GM23338 (cell line): ENCODE results near the gene TPST2. TPM values are rescaled to one million over a fixed set of nuclear protein-coding genes. Genes with fewer than 3 reads are reported as not detected.
A peak's percentile ranks its signal among the peaks of the same experiment; 100 is the strongest.

ENCODE experiments used
- ATAC-seq: fragments of 200-7000 bp; cut with Tn5 transposase; 3 replicates; pipeline ENCODE4 v1.9.1; 2020
- DNase-seq: peaks from one replicate; pipeline ENCODE4 v3.0.0-alpha.2; 2015; ENCODE audit warnings: low spot score
- H2AFZ ChIP-seq: fragments of 200-600 bp; sonication (generic); 2 replicates; pipeline ENCODE4 v1.8.0; 2016; ENCODE audit warnings: antibody characterized with exemption, mild to moderate bottlenecking, moderate library complexity
- H3F3A ChIP-seq: fragments of 200-600 bp; sonication (generic); replicated peaks from 2 replicates; pipeline ENCODE4 v1.8.0; 2017; ENCODE audit warnings: antibody characterized with exemption, mixed run types, low read depth
- H3K27ac ChIP-seq: fragments of 200-600 bp; sonication (generic); 2 replicates; pipeline ENCODE4 v1.6.1; 2016; ENCODE audit warnings: low read depth
- H3K27me3 ChIP-seq: fragments of 200-600 bp; sonication (generic); 2 replicates; pipeline ENCODE4 v1.8.0; 2016; ENCODE audit warnings: mild to moderate bottlenecking, mixed run types, moderate library complexity; ENCODE audit not compliant: insufficient read depth
- H3K36me3 ChIP-seq: fragments of 200-600 bp; sonication (generic); 2 replicates; pipeline ENCODE4 v1.8.0; 2016; ENCODE audit warnings: mild to moderate bottlenecking; ENCODE audit not compliant: insufficient read depth
- H3K4me1 ChIP-seq: fragments of 200-600 bp; sonication (generic); 2 replicates; pipeline ENCODE4 v1.8.0; 2016; ENCODE audit warnings: mild to moderate bottlenecking, moderate library complexity; ENCODE audit not compliant: insufficient read depth
- H3K4me2 ChIP-seq: fragments of 200-600 bp; sonication (generic); 2 replicates; pipeline ENCODE4 v1.7.1; 2017; ENCODE audit warnings: mixed run types
- H3K4me3 ChIP-seq: fragments of 200-600 bp; sonication (generic); 2 replicates; pipeline ENCODE4 v1.6.1; 2016; ENCODE audit warnings: mixed run types
- H3K79me2 ChIP-seq: fragments of 200-600 bp; sonication (generic); replicated peaks from 2 replicates; pipeline ENCODE4 v1.8.0; 2017; ENCODE audit warnings: mild to moderate bottlenecking; ENCODE audit not compliant: insufficient read depth
- H3K9me2 ChIP-seq: fragments of 200-600 bp; sonication (generic); 2 replicates; pipeline ENCODE4 v1.8.0; 2017; ENCODE audit not compliant: insufficient read depth
- H4K20me1 ChIP-seq: fragments of 200-600 bp; sonication (generic); replicated peaks from 2 replicates; pipeline ENCODE4 v1.8.0; 2017; ENCODE audit warnings: mild to moderate bottlenecking; ENCODE audit not compliant: insufficient read depth
- H3K27ac Mint-ChIP-seq: 2 replicates; pipeline ENCODE4 v1.8.0; 2020; ENCODE audit warnings: inconsistent platforms, mild to moderate bottlenecking, moderate library complexity, mixed read lengths
- H3K27me3 Mint-ChIP-seq: 3 replicates; pipeline ENCODE4 v1.8.0; 2022; ENCODE audit warnings: low read depth, mild to moderate bottlenecking, moderate library complexity, mixed read lengths, inconsistent platforms; ENCODE audit not compliant: insufficient read depth, poor library complexity
- H3K36me3 Mint-ChIP-seq: 3 replicates; pipeline ENCODE4 v1.8.0; 2021; ENCODE audit warnings: low read depth, mild to moderate bottlenecking, inconsistent platforms, moderate library complexity, mixed read lengths
- H3K4me1 Mint-ChIP-seq: 3 replicates; pipeline ENCODE4 v1.8.0; 2020; ENCODE audit warnings: mild to moderate bottlenecking, inconsistent platforms, mixed read lengths
- H3K4me3 Mint-ChIP-seq: 3 replicates; pipeline ENCODE4 v1.8.0; 2021; ENCODE audit warnings: moderate library complexity, mild to moderate bottlenecking, inconsistent platforms, mixed read lengths
- H3K9me3 Mint-ChIP-seq: 3 replicates; pipeline ENCODE4 v1.8.0; 2020; ENCODE audit warnings: moderate library complexity, mild to moderate bottlenecking, inconsistent platforms, mixed read lengths
- EZH2 ChIP-seq: fragments of 200-600 bp; sonication (generic); IDR thresholded peaks from one replicate; pipeline ENCODE4 v1.8.0; 2017; ENCODE audit warnings: antibody characterized with exemption, mild to moderate bottlenecking, low read depth; ENCODE audit not compliant: unreplicated experiment
- EZH2phosphoT487 ChIP-seq: fragments of 200-600 bp; sonication (generic); IDR thresholded peaks from one replicate; pipeline ENCODE4 v1.8.1; 2018; ENCODE audit warnings: antibody characterized with exemption; ENCODE audit not compliant: unreplicated experiment
- JUNB ChIP-seq: IDR thresholded peaks from one replicate; pipeline ENCODE4 v1.6.1; 2016; ENCODE audit warnings: antibody characterized with exemption; ENCODE audit not compliant: unreplicated experiment
- POLR2AphosphoS5 ChIP-seq: IDR thresholded peaks from 2 replicates; pipeline ENCODE4 v1.6.1; 2016; ENCODE audit warnings: antibody characterized with exemption, low read depth
- STAT1 ChIP-seq: IDR thresholded peaks from one replicate; pipeline ENCODE4 v1.6.1; 2016; ENCODE audit warnings: antibody characterized with exemption; ENCODE audit not compliant: unreplicated experiment
- ZNF114 ChIP-seq: fragments of 250-450 bp; sonication (Bioruptor Pico); IDR thresholded peaks from 2 replicates; pipeline ENCODE4 v1.5.0; 2020; ENCODE audit warnings: mild to moderate bottlenecking, moderate library complexity
- ZNF331 ChIP-seq: fragments of 250-450 bp; sonication (Bioruptor Pico); IDR thresholded peaks from 2 replicates; pipeline ENCODE4 v1.5.0; 2020; ENCODE audit warnings: low read depth, mild to moderate bottlenecking, moderate library complexity
- polyA plus RNA-seq: library from polyadenylated mRNA; unstranded; fragments of >200 nt; fragmentation: Nextera tagmentation; extraction: Ambion mirVana; gene quantifications from 2 replicates; pipeline ENCODE4 v1.2.1, GENCODE V29; 2016
- total RNA-seq: library from RNA; depleted of rRNA; stranded (reverse); fragments of >200 nt; shearing (Covaris generic); gene quantifications from 2 replicates; pipeline ENCODE4 v1.2.3, GENCODE V29; 2014
- TF ChIP-seq, protein P1 (sequence below): fragments of 250-450 bp; sonication (Bioruptor Pico); IDR thresholded peaks from 2 replicates; pipeline ENCODE4 v1.5.0; 2020; ENCODE audit warnings: mild to moderate bottlenecking, moderate library complexity
- TF ChIP-seq, protein P2 (sequence below), 2 experiments: fragments of 200-600 bp in 1 of 2; sonication (generic) in 1 of 2; conservative IDR thresholded peaks; 2 replicates each; pipeline versions ENCODE4 v1.5.1 to v1.6.1; 2016 to 2017; ENCODE audit warnings: antibody characterized with exemption in 2 of 2, low read depth in 2 of 2, mild to moderate bottlenecking in 2 of 2, moderate library complexity in 1 of 2
- TF ChIP-seq, protein P3 (sequence below): IDR thresholded peaks from one replicate; pipeline ENCODE4 v1.6.1; 2018; ENCODE audit warnings: antibody characterized with exemption; ENCODE audit not compliant: unreplicated experiment

Gene TPST2
- total and polyA plus RNA-seq, 2 experiments from 2014 or later, result 37.9 to 127 TPM

DNA sequence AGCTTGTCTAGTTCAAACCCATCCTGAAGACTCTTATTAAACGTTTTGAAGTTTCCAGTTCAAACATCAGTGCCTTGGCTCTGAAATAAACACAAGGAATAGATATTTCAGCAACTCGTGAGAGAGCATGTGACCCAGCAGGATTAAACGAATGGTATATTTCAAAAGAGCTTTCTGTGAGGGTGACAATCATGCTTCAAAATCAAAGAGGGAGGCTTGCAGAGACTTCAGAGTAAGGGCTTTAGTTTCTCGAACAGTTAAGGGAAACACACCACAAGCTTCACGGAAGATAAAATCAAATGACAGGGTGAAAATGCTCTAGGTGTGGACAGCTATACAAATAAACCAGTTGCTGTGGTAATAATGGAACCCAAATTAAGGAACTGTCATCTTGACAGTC lies 107.8 kb downstream of the TPST2 start (continued):
- TF ChIP-seq, protein P1, sequence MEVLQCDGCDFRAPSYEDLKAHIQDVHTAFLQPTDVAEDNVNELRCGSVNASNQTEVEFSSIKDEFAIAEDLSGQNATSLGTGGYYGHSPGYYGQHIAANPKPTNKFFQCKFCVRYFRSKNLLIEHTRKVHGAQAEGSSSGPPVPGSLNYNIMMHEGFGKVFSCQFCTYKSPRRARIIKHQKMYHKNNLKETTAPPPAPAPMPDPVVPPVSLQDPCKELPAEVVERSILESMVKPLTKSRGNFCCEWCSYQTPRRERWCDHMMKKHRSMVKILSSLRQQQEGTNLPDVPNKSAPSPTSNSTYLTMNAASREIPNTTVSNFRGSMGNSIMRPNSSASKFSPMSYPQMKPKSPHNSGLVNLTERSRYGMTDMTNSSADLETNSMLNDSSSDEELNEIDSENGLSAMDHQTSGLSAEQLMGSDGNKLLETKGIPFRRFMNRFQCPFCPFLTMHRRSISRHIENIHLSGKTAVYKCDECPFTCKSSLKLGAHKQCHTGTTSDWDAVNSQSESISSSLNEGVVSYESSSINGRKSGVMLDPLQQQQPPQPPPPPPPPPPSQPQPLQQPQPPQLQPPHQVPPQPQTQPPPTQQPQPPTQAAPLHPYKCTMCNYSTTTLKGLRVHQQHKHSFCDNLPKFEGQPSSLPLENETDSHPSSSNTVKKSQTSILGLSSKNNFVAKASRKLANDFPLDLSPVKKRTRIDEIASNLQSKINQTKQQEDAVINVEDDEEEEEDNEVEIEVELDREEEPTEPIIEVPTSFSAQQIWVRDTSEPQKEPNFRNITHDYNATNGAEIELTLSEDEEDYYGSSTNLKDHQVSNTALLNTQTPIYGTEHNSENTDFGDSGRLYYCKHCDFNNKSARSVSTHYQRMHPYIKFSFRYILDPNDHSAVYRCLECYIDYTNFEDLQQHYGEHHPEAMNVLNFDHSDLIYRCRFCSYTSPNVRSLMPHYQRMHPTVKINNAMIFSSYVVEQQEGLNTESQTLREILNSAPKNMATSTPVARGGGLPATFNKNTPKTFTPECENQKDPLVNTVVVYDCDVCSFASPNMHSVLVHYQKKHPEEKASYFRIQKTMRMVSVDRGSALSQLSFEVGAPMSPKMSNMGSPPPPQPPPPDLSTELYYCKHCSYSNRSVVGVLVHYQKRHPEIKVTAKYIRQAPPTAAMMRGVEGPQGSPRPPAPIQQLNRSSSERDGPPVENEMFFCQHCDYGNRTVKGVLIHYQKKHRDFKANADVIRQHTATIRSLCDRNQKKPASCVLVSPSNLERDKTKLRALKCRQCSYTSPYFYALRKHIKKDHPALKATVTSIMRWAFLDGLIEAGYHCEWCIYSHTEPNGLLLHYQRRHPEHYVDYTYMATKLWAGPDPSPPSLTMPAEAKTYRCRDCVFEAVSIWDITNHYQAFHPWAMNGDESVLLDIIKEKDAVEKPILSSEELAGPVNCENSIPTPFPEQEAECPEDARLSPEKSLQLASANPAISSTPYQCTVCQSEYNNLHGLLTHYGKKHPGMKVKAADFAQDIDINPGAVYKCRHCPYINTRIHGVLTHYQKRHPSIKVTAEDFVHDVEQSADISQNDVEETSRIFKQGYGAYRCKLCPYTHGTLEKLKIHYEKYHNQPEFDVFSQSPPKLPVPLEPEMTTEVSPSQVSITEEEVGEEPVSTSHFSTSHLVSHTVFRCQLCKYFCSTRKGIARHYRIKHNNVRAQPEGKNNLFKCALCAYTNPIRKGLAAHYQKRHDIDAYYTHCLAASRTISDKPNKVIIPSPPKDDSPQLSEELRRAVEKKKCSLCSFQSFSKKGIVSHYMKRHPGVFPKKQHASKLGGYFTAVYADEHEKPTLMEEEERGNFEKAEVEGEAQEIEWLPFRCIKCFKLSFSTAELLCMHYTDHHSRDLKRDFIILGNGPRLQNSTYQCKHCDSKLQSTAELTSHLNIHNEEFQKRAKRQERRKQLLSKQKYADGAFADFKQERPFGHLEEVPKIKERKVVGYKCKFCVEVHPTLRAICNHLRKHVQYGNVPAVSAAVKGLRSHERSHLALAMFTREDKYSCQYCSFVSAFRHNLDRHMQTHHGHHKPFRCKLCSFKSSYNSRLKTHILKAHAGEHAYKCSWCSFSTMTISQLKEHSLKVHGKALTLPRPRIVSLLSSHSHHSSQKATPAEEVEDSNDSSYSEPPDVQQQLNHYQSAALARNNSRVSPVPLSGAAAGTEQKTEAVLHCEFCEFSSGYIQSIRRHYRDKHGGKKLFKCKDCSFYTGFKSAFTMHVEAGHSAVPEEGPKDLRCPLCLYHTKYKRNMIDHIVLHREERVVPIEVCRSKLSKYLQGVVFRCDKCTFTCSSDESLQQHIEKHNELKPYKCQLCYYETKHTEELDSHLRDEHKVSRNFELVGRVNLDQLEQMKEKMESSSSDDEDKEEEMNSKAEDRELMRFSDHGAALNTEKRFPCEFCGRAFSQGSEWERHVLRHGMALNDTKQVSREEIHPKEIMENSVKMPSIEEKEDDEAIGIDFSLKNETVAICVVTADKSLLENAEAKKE (CRISPR knock-in tag), result no peak

DNA sequence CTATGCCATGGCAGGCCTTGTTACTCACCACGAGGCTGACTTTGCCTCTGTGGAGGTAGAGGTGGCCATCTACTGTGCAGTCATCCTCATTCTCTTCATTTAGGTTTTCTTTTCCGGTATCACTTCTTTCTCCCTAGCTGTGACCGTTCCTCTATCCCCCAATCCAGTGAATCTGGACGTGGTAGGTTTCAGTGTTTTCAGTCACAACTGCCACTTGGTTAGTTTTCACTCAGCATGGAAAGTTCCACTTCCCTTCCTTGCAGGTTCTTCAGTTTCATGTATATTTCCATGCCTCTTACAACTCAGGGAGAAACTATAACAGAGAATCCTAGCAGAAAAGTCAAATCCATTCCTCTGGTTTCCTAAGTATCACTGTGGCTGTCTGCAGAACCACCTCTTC lies 108.2 kb downstream of the TPST2 start:
- Histone ChIP-seq H3K9me2 (no peaks in the 10 kb centered on the region), H3K79me2 (peaks cover 73% of the 10 kb centered on the region), H3K4me3 (peak overlapping the region; percentile 33; the same call in 1 of the 2 replicates), H3F3A (peaks cover 20% of the 10 kb centered on the region), H4K20me1 (peaks cover 12% of the 10 kb centered on the region), H3K4me2 (peak overlapping the region; percentile 41; the same call in 1 of the 2 replicates), H3K36me3 (peaks cover 24% of the 10 kb centered on the region), H3K27ac (0 out of 2 replicates have a peak overlapping the region, but pooled peaks have one; percentile 52), H3K27me3 (no peaks in the 10 kb centered on the region), H2AFZ (no peak overlapping the region), H3K4me1 (peaks cover 27% of the 10 kb centered on the region)
- Mint-ChIP-seq H3K27ac (no peak overlapping the region), H3K36me3 (peaks cover 29% of the 10 kb centered on the region), H3K4me1 (peaks cover 43% of the 10 kb centered on the region), H3K9me3 (0 out of 3 replicates have a peak, but pooled peaks cover 2% of the 10 kb centered on the region), H3K4me3 (peak overlapping the region; percentile 98), H3K27me3 (peaks cover 2% of the 10 kb centered on the region)
- TF ChIP-seq ZNF331 (CRISPR knock-in tag) (no peak), ZNF114 (CRISPR knock-in tag) (no peak), POLR2AphosphoS5 (no peak), EZH2phosphoT487 (no peak), JUNB (no peak), STAT1 (no peak), EZH2 (no peak)
- TF ChIP-seq, protein P2, sequence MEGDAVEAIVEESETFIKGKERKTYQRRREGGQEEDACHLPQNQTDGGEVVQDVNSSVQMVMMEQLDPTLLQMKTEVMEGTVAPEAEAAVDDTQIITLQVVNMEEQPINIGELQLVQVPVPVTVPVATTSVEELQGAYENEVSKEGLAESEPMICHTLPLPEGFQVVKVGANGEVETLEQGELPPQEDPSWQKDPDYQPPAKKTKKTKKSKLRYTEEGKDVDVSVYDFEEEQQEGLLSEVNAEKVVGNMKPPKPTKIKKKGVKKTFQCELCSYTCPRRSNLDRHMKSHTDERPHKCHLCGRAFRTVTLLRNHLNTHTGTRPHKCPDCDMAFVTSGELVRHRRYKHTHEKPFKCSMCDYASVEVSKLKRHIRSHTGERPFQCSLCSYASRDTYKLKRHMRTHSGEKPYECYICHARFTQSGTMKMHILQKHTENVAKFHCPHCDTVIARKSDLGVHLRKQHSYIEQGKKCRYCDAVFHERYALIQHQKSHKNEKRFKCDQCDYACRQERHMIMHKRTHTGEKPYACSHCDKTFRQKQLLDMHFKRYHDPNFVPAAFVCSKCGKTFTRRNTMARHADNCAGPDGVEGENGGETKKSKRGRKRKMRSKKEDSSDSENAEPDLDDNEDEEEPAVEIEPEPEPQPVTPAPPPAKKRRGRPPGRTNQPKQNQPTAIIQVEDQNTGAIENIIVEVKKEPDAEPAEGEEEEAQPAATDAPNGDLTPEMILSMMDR (conservative IDR thresholded peaks at IDR 0.05; ENCODE audit: low read depth in 2 of 2), result no peak
- TF ChIP-seq, protein P3, sequence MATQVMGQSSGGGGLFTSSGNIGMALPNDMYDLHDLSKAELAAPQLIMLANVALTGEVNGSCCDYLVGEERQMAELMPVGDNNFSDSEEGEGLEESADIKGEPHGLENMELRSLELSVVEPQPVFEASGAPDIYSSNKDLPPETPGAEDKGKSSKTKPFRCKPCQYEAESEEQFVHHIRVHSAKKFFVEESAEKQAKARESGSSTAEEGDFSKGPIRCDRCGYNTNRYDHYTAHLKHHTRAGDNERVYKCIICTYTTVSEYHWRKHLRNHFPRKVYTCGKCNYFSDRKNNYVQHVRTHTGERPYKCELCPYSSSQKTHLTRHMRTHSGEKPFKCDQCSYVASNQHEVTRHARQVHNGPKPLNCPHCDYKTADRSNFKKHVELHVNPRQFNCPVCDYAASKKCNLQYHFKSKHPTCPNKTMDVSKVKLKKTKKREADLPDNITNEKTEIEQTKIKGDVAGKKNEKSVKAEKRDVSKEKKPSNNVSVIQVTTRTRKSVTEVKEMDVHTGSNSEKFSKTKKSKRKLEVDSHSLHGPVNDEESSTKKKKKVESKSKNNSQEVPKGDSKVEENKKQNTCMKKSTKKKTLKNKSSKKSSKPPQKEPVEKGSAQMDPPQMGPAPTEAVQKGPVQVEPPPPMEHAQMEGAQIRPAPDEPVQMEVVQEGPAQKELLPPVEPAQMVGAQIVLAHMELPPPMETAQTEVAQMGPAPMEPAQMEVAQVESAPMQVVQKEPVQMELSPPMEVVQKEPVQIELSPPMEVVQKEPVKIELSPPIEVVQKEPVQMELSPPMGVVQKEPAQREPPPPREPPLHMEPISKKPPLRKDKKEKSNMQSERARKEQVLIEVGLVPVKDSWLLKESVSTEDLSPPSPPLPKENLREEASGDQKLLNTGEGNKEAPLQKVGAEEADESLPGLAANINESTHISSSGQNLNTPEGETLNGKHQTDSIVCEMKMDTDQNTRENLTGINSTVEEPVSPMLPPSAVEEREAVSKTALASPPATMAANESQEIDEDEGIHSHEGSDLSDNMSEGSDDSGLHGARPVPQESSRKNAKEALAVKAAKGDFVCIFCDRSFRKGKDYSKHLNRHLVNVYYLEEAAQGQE, result no peak
- no peak for ATAC-seq
- no peak for DNase-seq
